Activated T-cell treated with anti-CD3 and anti-CD28 coated beads, Interleukin-2, amount 50 U/mL, for 72 hours (primary cell): ENCODE results near the gene ABHD12. TPM values are rescaled to one million over a fixed set of nuclear protein-coding genes. Genes with fewer than 3 reads are reported as not detected.

Experiments used
- ATAC-seq, 2 donors: fragments of 150-1000 bp; cut with Tn5 transposase; replicated peaks in 1 of 2; 2 replicates each; pipeline ENCODE4 v1.10.0; 2021; ENCODE audit warnings: moderate library complexity in 2 of 2, mild to moderate bottlenecking in 1 of 2
- DNase-seq, 2 donors: peaks; one replicate each; pipeline ENCODE4 v3.0.0; 2021 to 2022; ENCODE audit warnings: mixed read lengths in 1 of 2
- H3K27ac Mint-ChIP-seq: one replicate; pipeline ENCODE4 v1.8.0; 2022; ENCODE audit warnings: mild to moderate bottlenecking, moderate library complexity, mixed read lengths
- H3K27me3 Mint-ChIP-seq: one replicate; pipeline ENCODE4 v1.8.0; 2022; ENCODE audit warnings: low read depth, mixed read lengths
- H3K36me3 Mint-ChIP-seq, 2 donors: one replicate each; pipeline ENCODE4 v1.8.0; 2022; ENCODE audit warnings: mixed read lengths in 2 of 2, mild to moderate bottlenecking in 1 of 2; ENCODE audit not compliant: insufficient read depth in 2 of 2
- H3K4me1 Mint-ChIP-seq: one replicate; pipeline ENCODE4 v1.8.0; 2022; ENCODE audit warnings: low read depth, mixed read lengths
- H3K4me3 Mint-ChIP-seq, 2 donors: one replicate each; pipeline ENCODE4 v1.8.0; 2022; ENCODE audit warnings: mild to moderate bottlenecking in 2 of 2, mixed read lengths in 2 of 2, moderate library complexity in 2 of 2
- H3K9me3 Mint-ChIP-seq, 2 donors: one replicate each; pipeline ENCODE4 v1.8.0; 2022; ENCODE audit warnings: mixed read lengths in 2 of 2
- total RNA-seq, 2 donors: library from RNA; stranded (reverse); gene quantifications; one replicate each; pipeline ENCODE4 v1.2.3, GENCODE V29; 2022

ABHD12 gene
- total RNA-seq, 2 donors from 2014 or later = 25.5 to 26.5 TPM

- ATAC-seq (no peak), DNase-seq (no peak)
- no peak overlapping the region for H3K4me3 Mint-ChIP-seq
- H3K9me3 Mint-ChIP-seq = no peaks in the 10 kb centered on the region
- no peaks in the 10 kb centered on the region for H3K27me3 Mint-ChIP-seq
- no peak overlapping the region for H3K27ac Mint-ChIP-seq
- H3K4me1 Mint-ChIP-seq = no peaks in the 10 kb centered on the region
- peaks cover 1 to 7% of the 10 kb centered on the region in 2 donors for H3K36me3 Mint-ChIP-seq
Measured at GRCh38 chr20:25280574-25281535, 109.8 kb downstream of the ABHD12 start.

DNA sequence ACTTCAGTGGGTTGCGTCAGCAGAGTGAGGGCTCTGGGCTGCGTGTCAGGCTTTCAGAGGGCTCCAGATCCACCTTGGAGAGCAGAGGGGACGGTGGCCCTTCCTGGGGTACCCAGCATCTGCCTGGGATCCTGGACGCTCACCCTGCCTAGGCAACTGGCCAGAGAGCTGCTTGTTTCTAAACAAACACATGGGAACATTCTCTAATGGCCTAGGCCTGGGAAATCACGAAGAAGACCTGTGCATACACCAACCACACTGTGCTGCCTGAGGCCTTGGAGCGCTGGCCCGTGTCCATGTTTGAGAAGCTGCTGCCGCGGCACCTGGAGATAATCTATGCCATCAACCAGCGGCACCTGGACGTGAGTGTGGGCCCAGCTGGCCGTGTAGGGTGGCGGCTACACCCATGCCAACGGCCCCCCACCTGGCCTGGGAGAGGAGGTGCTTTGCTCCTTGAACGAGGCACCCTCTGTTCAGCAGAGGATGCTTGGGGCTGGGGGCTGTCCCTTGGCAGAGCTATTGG, 110.5 kb downstream of the ABHD12 start:
- Mint-ChIP-seq H3K27me3 (no peaks in the 10 kb centered on the region), H3K36me3 (peaks cover 1 to 2% of the 10 kb centered on the region in 2 donors), H3K9me3 (no peaks in the 10 kb centered on the region), H3K27ac (no peak overlapping the region), H3K4me1 (no peaks in the 10 kb centered on the region), H3K4me3 (no peak overlapping the region)
- ATAC-seq (no peak), DNase-seq (no peak)

- Mint-ChIP-seq H3K27me3 (no peaks in the 10 kb centered on the region), H3K27ac (no peak overlapping the region), H3K4me1 (no peaks in the 10 kb centered on the region), H3K9me3 (no peaks in the 10 kb centered on the region), H3K4me3 (no peak overlapping the region), H3K36me3 (peaks cover 1 to 2% of the 10 kb centered on the region in 2 donors)
- no peak for DNase-seq
- ATAC-seq = no peak
Measured at GRCh38 chr20:25279403-25279802, 111.2 kb downstream of the ABHD12 start.

DNA sequence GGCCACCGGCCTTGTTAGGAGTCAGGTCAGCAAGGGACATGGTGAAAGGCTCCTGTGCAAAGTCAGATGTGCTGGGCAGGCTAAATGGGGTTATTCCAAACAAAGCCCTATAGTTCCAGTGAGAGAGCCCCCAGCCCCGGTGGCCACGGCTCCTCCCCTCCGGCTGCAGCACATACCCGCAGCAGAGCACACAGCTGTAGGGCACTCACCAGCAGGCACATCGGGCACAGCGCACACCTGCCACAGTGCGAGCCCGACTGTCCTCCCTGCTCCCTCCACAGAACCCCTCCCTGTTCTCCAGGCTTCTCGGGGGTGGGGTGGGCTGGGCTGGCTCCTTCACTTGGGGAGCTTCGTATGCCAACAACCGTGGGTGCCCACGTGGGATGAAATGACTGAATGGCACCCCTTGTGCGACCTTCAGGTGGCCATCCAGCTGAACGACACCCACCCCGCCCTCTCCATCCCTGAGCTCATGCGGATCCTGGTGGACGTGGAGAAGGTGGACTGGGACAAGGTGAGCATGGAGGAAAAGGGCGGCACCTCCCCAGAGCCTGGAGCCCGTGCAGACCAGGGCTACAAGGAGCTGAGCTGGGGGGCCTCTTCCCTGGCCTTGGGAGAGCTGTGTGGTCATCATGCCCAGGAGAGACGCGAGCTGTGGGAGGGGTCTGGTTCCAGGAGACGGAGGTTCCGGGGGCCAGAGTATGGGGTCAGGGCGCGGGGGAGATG, 111.8 kb downstream of the ABHD12 start:
- no peak for DNase-seq
- H3K27me3 Mint-ChIP-seq = no peaks in the 10 kb centered on the region

GRCh38 chr20:25277941-25278521, 112.6 kb downstream of the ABHD12 start:
- DNase-seq = no peak

More for the DNA sequence above, 111.8 kb downstream of the ABHD12 start:
- ATAC-seq = no peak
- Mint-ChIP-seq H3K4me1 (no peaks in the 10 kb centered on the region), H3K27ac (no peak overlapping the region), H3K36me3 (peaks cover 1 to 2% of the 10 kb centered on the region in 2 donors), H3K4me3 (no peak overlapping the region), H3K9me3 (no peaks in the 10 kb centered on the region)

GRCh38 chr20:25277051-25277801, 113.4 kb downstream of the ABHD12 start:
- ATAC-seq (no peak), DNase-seq (no peak)
- peaks cover 1 to 2% of the 10 kb centered on the region in 2 donors for H3K36me3 Mint-ChIP-seq
- H3K4me1 Mint-ChIP-seq = no peaks in the 10 kb centered on the region
- no peak overlapping the region for H3K27ac Mint-ChIP-seq
- no peak overlapping the region for H3K4me3 Mint-ChIP-seq
- no peaks in the 10 kb centered on the region for H3K27me3 Mint-ChIP-seq
- H3K9me3 Mint-ChIP-seq = no peaks in the 10 kb centered on the region

More at GRCh38 chr20:25277941-25278521, 112.6 kb downstream of the ABHD12 start:
- H3K4me3 Mint-ChIP-seq = no peak overlapping the region
- no peaks in the 10 kb centered on the region for H3K9me3 Mint-ChIP-seq
- no peak overlapping the region for H3K27ac Mint-ChIP-seq
- ATAC-seq = no peak
- no peaks in the 10 kb centered on the region for H3K4me1 Mint-ChIP-seq
- H3K27me3 Mint-ChIP-seq = no peaks in the 10 kb centered on the region
- peaks cover 1 to 2% of the 10 kb centered on the region in 2 donors for H3K36me3 Mint-ChIP-seq

- Mint-ChIP-seq H3K4me3 (no peak overlapping the region), H3K9me3 (no peaks in the 10 kb centered on the region), H3K36me3 (peaks cover 1 to 2% of the 10 kb centered on the region in 2 donors)
Measured at GRCh38 chr20:25276533-25277050, 114.0 kb downstream of the ABHD12 start.

DNA sequence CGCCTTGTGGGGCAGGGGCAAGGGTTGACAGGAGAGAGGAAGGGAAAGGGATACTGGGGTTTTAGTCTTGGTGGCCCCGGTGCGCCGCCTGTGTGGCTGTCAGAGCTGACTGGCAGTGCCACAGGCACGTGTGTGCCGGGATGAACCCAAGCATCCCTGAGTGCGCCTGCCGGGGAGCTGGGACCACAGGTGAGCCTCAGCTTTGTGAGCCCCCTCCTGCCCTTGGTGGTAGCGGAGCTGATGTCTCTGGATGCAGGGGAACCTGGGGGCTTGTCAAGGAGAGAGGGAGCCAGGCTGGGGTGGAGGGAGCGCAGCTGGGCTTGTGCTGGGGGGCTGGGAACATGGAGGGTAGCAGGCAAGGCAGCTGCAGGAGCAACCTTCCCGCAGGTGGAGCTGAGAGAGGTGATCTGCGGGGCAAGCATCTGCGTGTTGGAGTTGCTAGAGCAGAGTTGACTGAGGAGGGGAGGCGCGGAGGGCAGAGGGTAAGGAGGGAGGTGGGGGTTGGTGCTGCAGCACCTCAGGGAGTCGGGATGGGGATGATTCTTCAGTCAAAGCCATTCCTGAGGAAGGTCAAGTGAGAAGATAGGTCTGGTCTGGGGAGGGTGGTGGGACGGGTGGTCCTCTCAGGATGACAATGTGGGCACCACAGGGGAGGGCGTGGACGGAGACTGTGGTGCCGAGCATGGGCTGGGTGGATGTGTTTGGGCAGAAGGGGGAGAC, 114.7 kb downstream of the ABHD12 start:
- Mint-ChIP-seq H3K4me1 (no peaks in the 10 kb centered on the region), H3K36me3 (peaks cover 1 to 2% of the 10 kb centered on the region in 2 donors), H3K9me3 (no peaks in the 10 kb centered on the region), H3K27me3 (no peaks in the 10 kb centered on the region), H3K27ac (no peak overlapping the region), H3K4me3 (no peak overlapping the region)
- DNase-seq (no peak), ATAC-seq (no peak)

More at GRCh38 chr20:25276533-25277050, 114.0 kb downstream of the ABHD12 start:
- H3K27ac Mint-ChIP-seq = no peak overlapping the region
- no peaks in the 10 kb centered on the region for H3K27me3 Mint-ChIP-seq
- DNase-seq (no peak), ATAC-seq (no peak)
- H3K4me1 Mint-ChIP-seq = no peaks in the 10 kb centered on the region

GRCh38 chr20:25274891-25275812, 115.5 kb downstream of the ABHD12 start:
- H3K4me3 Mint-ChIP-seq = no peak overlapping the region

DNA sequence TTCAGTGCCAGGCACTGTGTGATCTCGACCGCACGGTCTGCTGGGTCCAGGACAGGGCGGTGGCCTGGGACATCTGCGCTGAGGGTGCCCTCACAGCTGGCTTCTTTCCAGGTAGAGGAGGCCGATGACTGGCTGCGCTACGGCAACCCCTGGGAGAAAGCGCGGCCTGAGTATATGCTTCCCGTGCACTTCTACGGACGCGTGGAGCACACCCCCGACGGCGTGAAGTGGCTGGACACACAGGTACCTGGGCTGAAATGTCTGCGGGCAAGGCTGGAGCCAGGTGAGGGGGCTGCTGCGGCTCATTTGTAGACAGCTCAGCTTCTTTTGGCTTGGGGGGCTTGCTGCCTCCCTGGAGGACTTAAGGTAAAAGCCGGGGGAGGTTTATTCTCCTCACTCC, 116.2 kb downstream of the ABHD12 start:
- DNase-seq (no peak), ATAC-seq (no peak)
- no peaks in the 10 kb centered on the region for H3K27me3 Mint-ChIP-seq
- H3K4me1 Mint-ChIP-seq = no peaks in the 10 kb centered on the region
- H3K4me3 Mint-ChIP-seq = no peak overlapping the region
- no peak overlapping the region for H3K27ac Mint-ChIP-seq
- H3K9me3 Mint-ChIP-seq = no peaks in the 10 kb centered on the region
- H3K36me3 Mint-ChIP-seq = peaks cover 0 to 5% of the 10 kb centered on the region in 2 donors

More at GRCh38 chr20:25274891-25275812, 115.5 kb downstream of the ABHD12 start:
- Mint-ChIP-seq H3K9me3 (no peaks in the 10 kb centered on the region), H3K27ac (no peak overlapping the region), H3K27me3 (no peaks in the 10 kb centered on the region), H3K36me3 (peaks cover 0 to 2% of the 10 kb centered on the region in 2 donors), H3K4me1 (no peaks in the 10 kb centered on the region)
- DNase-seq (no peak), ATAC-seq (no peak)
